GM13977 (cell line): ENCODE measurements around the gene DNAH2.

ENCODE experiments used
- DNase-seq: peaks from one replicate; pipeline ENCODE4 v3.0.0; 2012; ENCODE audit warnings: low spot score
- CTCF ChIP-seq: IDR thresholded peaks from 2 replicates; pipeline ENCODE4 v1.5.1; 2012; ENCODE audit warnings: mild to moderate bottlenecking, control low read depth; ENCODE audit not compliant: insufficient read depth; ENCODE audit errors: extremely low read depth, missing control alignments
- in situ Hi-C: fragments of 300-500 bp; cut with MboI; formaldehyde crosslinking; loops from one replicate; pipeline ENCODE4 v1.12.0; 2022; ENCODE audit warnings: low sequenced_read_pairs, low pct_unique_long_range_greater_than_20kb, mixed read lengths, inconsistent platforms; ENCODE audit not compliant: unreplicated experiment

Gene DNAH2

GRCh38 chr17:7843536-7844291 lies 126.2 kb downstream of the DNAH2 start:
- no peak for TF ChIP-seq CTCF
- DNase-seq = peak; percentile 96
- in situ Hi-C loops = no loop called here

- TF ChIP-seq CTCF = no peak
- DNase-seq = peak; percentile 96
- in situ Hi-C loops = no loop called here
These were observed 127.0 kb downstream of the DNAH2 start for GRCh38 chr17:7844292-7845154.

GRCh38 chr17:7845359-7846062 lies 128.0 kb downstream of the DNAH2 start:
- DNase-seq = no peak
- in situ Hi-C loops = no loop called here
- TF ChIP-seq CTCF = no peak

- in situ Hi-C loops = no loop called here
- no peak for TF ChIP-seq CTCF
These were observed 128.7 kb downstream of the DNAH2 start for GRCh38 chr17:7846063-7846735.

GRCh38 chr17:7846765-7847661 lies 129.5 kb downstream of the DNAH2 start:
- no peak for DNase-seq
- in situ Hi-C loops = no loop called here
- TF ChIP-seq CTCF = no peak

More at GRCh38 chr17:7846063-7846735, 128.7 kb downstream of the DNAH2 start:
- no peak for DNase-seq
